Measurements from ENCODE around the gene SH2D3C.

SH2D3C gene

GRCh38 chr9:127778280-127779135, at the start of gene SH2D3C:
SH2D3C (minus strand) TSS chr9:127778666; CDS start chr9:127778627, 39 bp downstream.
- Histone ChIP-seq H3K27me3 (ENCODE audit: control insufficient read depth, insufficient read depth, low read length) (no peaks in the 10 kb centered on the region), H3K4me2 (ENCODE audit: low read length) (no peak within 1 kb of the TSS), H3K27ac (no peak within 1 kb of the TSS), H2AFZ (no peak within 1 kb of the TSS), H3K4me1 (no peaks in the 10 kb centered on the region), H3K9ac (no peak within 1 kb of the TSS), H3K36me3 (ENCODE audit: control insufficient read depth, insufficient read depth, low read length) (no peaks in the 10 kb centered on the region), H3K4me3 (ENCODE audit: low read depth, low read length) (no peak within 1 kb of the TSS), H3K79me2 (no peaks in the 10 kb centered on the region), H3K9me3 (ENCODE audit: control insufficient read depth, low read length) (no peaks in the 10 kb centered on the region)
- TF ChIP-seq CTCF (IDR thresholded peaks at IDR 0.05): no peak

- no peak overlapping the region for H2AFZ ChIP-seq
- H3K9ac ChIP-seq: no peak overlapping the region
- no peaks in the 10 kb centered on the region for H3K4me1 ChIP-seq
- TF ChIP-seq CTCF (IDR thresholded peaks at IDR 0.05): no peak
- H3K36me3 ChIP-seq (ENCODE audit: control insufficient read depth, insufficient read depth, low read length): no peaks in the 10 kb centered on the region
- no peak overlapping the region for H3K4me3 ChIP-seq (ENCODE audit: low read depth, low read length)
- H3K4me2 ChIP-seq (ENCODE audit: low read length): no peak overlapping the region
- no peaks in the 10 kb centered on the region for H3K27me3 ChIP-seq (ENCODE audit: control insufficient read depth, insufficient read depth, low read length)
- no peaks in the 10 kb centered on the region for H3K79me2 ChIP-seq
- H3K27ac ChIP-seq: no peak overlapping the region
- no peaks in the 10 kb centered on the region for H3K9me3 ChIP-seq (ENCODE audit: control insufficient read depth, low read length)
Measured at GRCh38 chr9:127826253-127826913, 47.9 kb upstream of the SH2D3C start.

- Histone ChIP-seq H2AFZ (no peak overlapping the region), H3K9ac (no peak overlapping the region), H3K27ac (no peak overlapping the region), H3K4me2 (ENCODE audit: low read length) (no peak overlapping the region), H3K36me3 (ENCODE audit: control insufficient read depth, insufficient read depth, low read length) (no peaks in the 10 kb centered on the region), H3K4me3 (ENCODE audit: low read depth, low read length) (no peak overlapping the region), H3K4me1 (no peaks in the 10 kb centered on the region), H3K27me3 (ENCODE audit: control insufficient read depth, insufficient read depth, low read length) (no peaks in the 10 kb centered on the region), H3K9me3 (ENCODE audit: control insufficient read depth, low read length) (no peaks in the 10 kb centered on the region), H3K79me2 (no peaks in the 10 kb centered on the region)
- TF ChIP-seq CTCF (IDR thresholded peaks at IDR 0.05): peak; percentile 28
Measured at GRCh38 chr9:127825319-127826051, 47.0 kb upstream of the SH2D3C start.

- TF ChIP-seq CTCF (IDR thresholded peaks at IDR 0.05): no peak
- Histone ChIP-seq H3K79me2 (no peaks in the 10 kb centered on the region), H3K27ac (no peak overlapping the region), H3K36me3 (ENCODE audit: control insufficient read depth, insufficient read depth, low read length) (no peaks in the 10 kb centered on the region), H3K9ac (no peak overlapping the region), H2AFZ (no peak overlapping the region), H3K4me1 (no peaks in the 10 kb centered on the region), H3K4me2 (ENCODE audit: low read length) (no peak overlapping the region), H3K9me3 (ENCODE audit: control insufficient read depth, low read length) (no peaks in the 10 kb centered on the region), H3K27me3 (ENCODE audit: control insufficient read depth, insufficient read depth, low read length) (no peaks in the 10 kb centered on the region), H3K4me3 (ENCODE audit: low read depth, low read length) (no peak overlapping the region)
Measured at GRCh38 chr9:127822108-127822507, 43.6 kb upstream of the SH2D3C start.
